Measurements from ENCODE around the gene ZRANB3.

Gene ZRANB3

GRCh38 chr2:135245071-135245470, 285.9 kb downstream of the ZRANB3 start:
- H3K27me3 ChIP-seq (ENCODE audit: insufficient read depth, low read length, poor library complexity, severe bottlenecking): no peaks in the 10 kb centered on the region
- H3K9me2 ChIP-seq (replicated peaks; ENCODE audit: low read depth, low read length): no peaks in the 10 kb centered on the region
- H3K4me2 ChIP-seq (ENCODE audit: low read depth, low read length, poor library complexity, severe bottlenecking): peak overlapping the region; percentile 35
- no peaks in the 10 kb centered on the region for H3K79me2 ChIP-seq (ENCODE audit: insufficient read depth, low read length)
- H4K20me1 ChIP-seq (ENCODE audit: insufficient read depth, low read length, poor library complexity, severe bottlenecking): no peaks in the 10 kb centered on the region
- H3K4me3 ChIP-seq (ENCODE audit: low read length, poor library complexity, severe bottlenecking): no peak overlapping the region
- H2AFZ ChIP-seq (ENCODE audit: low read length): no peak overlapping the region
- no peak overlapping the region for H3K9ac ChIP-seq (ENCODE audit: low read depth, low read length, poor library complexity, severe bottlenecking)
- peaks cover 8% of the 10 kb centered on the region for H3K4me1 ChIP-seq (ENCODE audit: insufficient read depth, low read length, poor library complexity, severe bottlenecking)
- H3F3A ChIP-seq (ENCODE audit: low read depth): no peaks in the 10 kb centered on the region
- H3K36me3 ChIP-seq (ENCODE audit: insufficient read depth, low read length): no peaks in the 10 kb centered on the region
- no peaks in the 10 kb centered on the region; the same call in 1 of the 2 replicates for H3K9me3 ChIP-seq (ENCODE audit: insufficient read depth, low read depth, low read length)
- TF ChIP-seq EZH2phosphoT487 (IDR thresholded peaks at IDR 0.05; ENCODE audit: borderline replicate concordance) (no peak), CTCF (conservative IDR thresholded peaks at IDR 0.05; ENCODE audit: low read length) (no peak)

- no peaks in the 10 kb centered on the region for H3K36me3 ChIP-seq (ENCODE audit: insufficient read depth, low read length)
- TF ChIP-seq EZH2phosphoT487 (IDR thresholded peaks at IDR 0.05; ENCODE audit: borderline replicate concordance): no peak
- TF ChIP-seq CTCF (conservative IDR thresholded peaks at IDR 0.05; ENCODE audit: low read length): no peak
- no peaks in the 10 kb centered on the region for H3K9me3 ChIP-seq (ENCODE audit: insufficient read depth, low read depth, low read length)
- H3F3A ChIP-seq (ENCODE audit: low read depth): no peaks in the 10 kb centered on the region
- H3K4me3 ChIP-seq (ENCODE audit: low read length, poor library complexity, severe bottlenecking): no peak overlapping the region
- no peak overlapping the region for H2AFZ ChIP-seq (ENCODE audit: low read length)
- H4K20me1 ChIP-seq (ENCODE audit: insufficient read depth, low read length, poor library complexity, severe bottlenecking): no peaks in the 10 kb centered on the region
- H3K9me2 ChIP-seq (replicated peaks; ENCODE audit: low read depth, low read length): no peaks in the 10 kb centered on the region
- H3K4me1 ChIP-seq (ENCODE audit: insufficient read depth, low read length, poor library complexity, severe bottlenecking): no peaks in the 10 kb centered on the region
- H3K9ac ChIP-seq (ENCODE audit: low read depth, low read length, poor library complexity, severe bottlenecking): no peak overlapping the region
- no peak overlapping the region for H3K4me2 ChIP-seq (ENCODE audit: low read depth, low read length, poor library complexity, severe bottlenecking)
- no peaks in the 10 kb centered on the region for H3K79me2 ChIP-seq (ENCODE audit: insufficient read depth, low read length)
- no peaks in the 10 kb centered on the region for H3K27me3 ChIP-seq (ENCODE audit: insufficient read depth, low read length, poor library complexity, severe bottlenecking)
Measured at GRCh38 chr2:135238651-135239050, 292.4 kb downstream of the ZRANB3 start.

GRCh38 chr2:135230150-135230549, 300.9 kb downstream of the ZRANB3 start:
- no peaks in the 10 kb centered on the region for H3K4me1 ChIP-seq (ENCODE audit: insufficient read depth, low read length, poor library complexity, severe bottlenecking)
- no peaks in the 10 kb centered on the region for H3K9me3 ChIP-seq (ENCODE audit: insufficient read depth, low read depth, low read length)
- H2AFZ ChIP-seq (ENCODE audit: low read length): no peak overlapping the region
- TF ChIP-seq EZH2phosphoT487 (IDR thresholded peaks at IDR 0.05; ENCODE audit: borderline replicate concordance) (no peak), CTCF (conservative IDR thresholded peaks at IDR 0.05; ENCODE audit: low read length) (no peak)
- H3K36me3 ChIP-seq (ENCODE audit: insufficient read depth, low read length): peaks cover 3% of the 10 kb centered on the region; the same call in 1 of the 2 replicates
- H4K20me1 ChIP-seq (ENCODE audit: insufficient read depth, low read length, poor library complexity, severe bottlenecking): no peaks in the 10 kb centered on the region
- H3K4me3 ChIP-seq (ENCODE audit: low read length, poor library complexity, severe bottlenecking): no peak overlapping the region
- no peak overlapping the region for H3K9ac ChIP-seq (ENCODE audit: low read depth, low read length, poor library complexity, severe bottlenecking)
- H3K79me2 ChIP-seq (ENCODE audit: insufficient read depth, low read length): no peaks in the 10 kb centered on the region
- H3F3A ChIP-seq (ENCODE audit: low read depth): no peaks in the 10 kb centered on the region
- H3K4me2 ChIP-seq (ENCODE audit: low read depth, low read length, poor library complexity, severe bottlenecking): no peak overlapping the region
- no peaks in the 10 kb centered on the region for H3K27me3 ChIP-seq (ENCODE audit: insufficient read depth, low read length, poor library complexity, severe bottlenecking)
- H3K9me2 ChIP-seq (replicated peaks; ENCODE audit: low read depth, low read length): no peaks in the 10 kb centered on the region
